Gastroesophageal sphincter (tissue), 4 donors: Measurements from ENCODE around the gene ANAPC2. TPM values are rescaled to one million over a fixed set of nuclear protein-coding genes. Genes with fewer than 3 reads are reported as not detected.

ENCODE experiments used
- ATAC-seq: fragments of 150-250 bp; one replicate; pipeline ENCODE4 v1.9.1; 2016; ENCODE audit warnings: mild to moderate bottlenecking, moderate library complexity
- H3K27ac ChIP-seq, 4 donors: fragments of 200-600 bp; sonication (generic) in 3 of 4; 1 replicate in 3 of 4; 2 replicates in 1 of 4; pipeline ENCODE4 v1.5.1; 2016 to 2019
- H3K27me3 ChIP-seq: fragments of 200-600 bp; sonication (generic); one replicate; pipeline ENCODE4 v1.5.1; 2019
- H3K36me3 ChIP-seq, 2 donors: fragments of 200-600 bp; sonication (generic); one replicate each; pipeline ENCODE4 v1.5.1; 2019; ENCODE audit warnings: control low read depth in 1 of 2
- H3K4me1 ChIP-seq, 3 donors: fragments of 200-600 bp; sonication (generic); 1 replicate in 2 of 3; 2 replicates in 1 of 3; pipeline ENCODE4 v1.5.1; 2016 to 2019; ENCODE audit warnings: control low read depth in 2 of 3
- H3K4me3 ChIP-seq, 2 donors: fragments of 200-600 bp; sonication (generic); one replicate each; pipeline ENCODE4 v1.5.1; 2019; ENCODE audit warnings: mild to moderate bottlenecking in 1 of 2, moderate library complexity in 1 of 2
- H3K9me3 ChIP-seq, 3 donors: fragments of 200-600 bp; sonication (generic); one replicate each; pipeline ENCODE4 v1.5.1; 2017 to 2019; ENCODE audit warnings: control low read depth in 2 of 3
- EP300 ChIP-seq: sonication (generic); formaldehyde crosslinking; IDR thresholded peaks from one replicate; pipeline ENCODE4 v1.6.1; 2017; ENCODE audit warnings: antibody characterized with exemption, mild to moderate bottlenecking
- POLR2A ChIP-seq, 2 donors: fragments of 450-650 bp; IDR thresholded peaks; one replicate each; pipeline ENCODE4 v1.6.1; 2017; ENCODE audit warnings: antibody characterized with exemption in 2 of 2, mild to moderate bottlenecking in 2 of 2, moderate library complexity in 1 of 2
- POLR2AphosphoS5 ChIP-seq: sonication (generic); formaldehyde crosslinking; IDR thresholded peaks from one replicate; pipeline ENCODE4 v1.6.1; 2017; ENCODE audit warnings: antibody characterized with exemption
- WGBS, 2 donors: methylation state at CpG; one replicate each; pipeline ENCODE4 v1.1.5; 2018; ENCODE audit warnings: low coverage in 1 of 2; 5-methylcytosine and 5-hydroxymethylcytosine counted together
- total RNA-seq, 4 donors: library from RNA; depleted of rRNA; stranded (reverse); fragments of >200 nt; gene quantifications; one replicate each; pipeline ENCODE4 v1.1.0, GENCODE V29; 2016
- TF ChIP-seq, protein P1 (sequence below), 4 experiments: fragments of 200-600 bp in 2 of 4; fragments of 450-650 bp in 2 of 4; sonication (generic) in 1 of 4; IDR thresholded peaks; one replicate each; pipeline ENCODE4 v1.5.1; 2017 to 2019; ENCODE audit warnings: antibody characterized with exemption in 4 of 4, mild to moderate bottlenecking in 2 of 4, moderate library complexity in 2 of 4

Gene ANAPC2
- total RNA-seq, 4 donors from 2014 or later = 11.9 to 32.1 (median 23.7) TPM

GRCh38 chr9:137213160-137214060, 25.1 kb upstream of the ANAPC2 start:
- no peak for ATAC-seq
- H3K4me3 ChIP-seq = no peak overlapping the region
- H3K4me1 ChIP-seq = peaks cover 0 to 15% (median 3%) of the 10 kb centered on the region in 3 donors
- H3K27ac ChIP-seq = no peak overlapping the region
- H3K36me3 ChIP-seq = peaks cover 0 to 49% of the 10 kb centered on the region in 2 donors
- no peak for TF ChIP-seq POLR2A (IDR thresholded peaks at IDR 0.05)
- H3K9me3 ChIP-seq = no peaks in the 10 kb centered on the region
- WGBS, 2 donors = 83% methylated on average over 12 of the region's 49 CpGs; no CpG with 5 or more reads in 1 of the 2 donors
- H3K27me3 ChIP-seq = no peaks in the 10 kb centered on the region

- TF ChIP-seq POLR2A (IDR thresholded peaks at IDR 0.05) = no peak
- TF ChIP-seq EP300 = no peak
- no peak for TF ChIP-seq POLR2AphosphoS5
- TF ChIP-seq, protein P1, sequence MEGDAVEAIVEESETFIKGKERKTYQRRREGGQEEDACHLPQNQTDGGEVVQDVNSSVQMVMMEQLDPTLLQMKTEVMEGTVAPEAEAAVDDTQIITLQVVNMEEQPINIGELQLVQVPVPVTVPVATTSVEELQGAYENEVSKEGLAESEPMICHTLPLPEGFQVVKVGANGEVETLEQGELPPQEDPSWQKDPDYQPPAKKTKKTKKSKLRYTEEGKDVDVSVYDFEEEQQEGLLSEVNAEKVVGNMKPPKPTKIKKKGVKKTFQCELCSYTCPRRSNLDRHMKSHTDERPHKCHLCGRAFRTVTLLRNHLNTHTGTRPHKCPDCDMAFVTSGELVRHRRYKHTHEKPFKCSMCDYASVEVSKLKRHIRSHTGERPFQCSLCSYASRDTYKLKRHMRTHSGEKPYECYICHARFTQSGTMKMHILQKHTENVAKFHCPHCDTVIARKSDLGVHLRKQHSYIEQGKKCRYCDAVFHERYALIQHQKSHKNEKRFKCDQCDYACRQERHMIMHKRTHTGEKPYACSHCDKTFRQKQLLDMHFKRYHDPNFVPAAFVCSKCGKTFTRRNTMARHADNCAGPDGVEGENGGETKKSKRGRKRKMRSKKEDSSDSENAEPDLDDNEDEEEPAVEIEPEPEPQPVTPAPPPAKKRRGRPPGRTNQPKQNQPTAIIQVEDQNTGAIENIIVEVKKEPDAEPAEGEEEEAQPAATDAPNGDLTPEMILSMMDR (IDR thresholded peaks at IDR 0.05) = no peak
- Histone ChIP-seq H3K27ac (no peak overlapping the region), H3K9me3 (no peaks in the 10 kb centered on the region), H3K4me1 (peaks cover 0 to 9% (median under 1%) of the 10 kb centered on the region in 3 donors), H3K4me3 (no peak overlapping the region), H3K27me3 (no peaks in the 10 kb centered on the region), H3K36me3 (peaks cover 0 to 53% of the 10 kb centered on the region in 2 donors)
- ATAC-seq = no peak
- no CpG with 5 or more reads among the region's 21 CpGs for WGBS, 2 donors
Observed at GRCh38 chr9:137212520-137212919, 24.2 kb upstream of the ANAPC2 start.

GRCh38 chr9:137211532-137211931, 23.2 kb upstream of the ANAPC2 start:
- H3K4me3 ChIP-seq = no peak overlapping the region
- ATAC-seq = no peak
- no peak for TF ChIP-seq POLR2A (IDR thresholded peaks at IDR 0.05)
- no peak for TF ChIP-seq POLR2AphosphoS5
- no peak for TF ChIP-seq EP300
- TF ChIP-seq, protein P1 (IDR thresholded peaks at IDR 0.05) = no peak
- 76 to 82% methylated on average over 2 to 7 of the region's 13 CpGs for WGBS, 2 donors
- H3K4me1 ChIP-seq = peaks cover 1 to 13% (median 4%) of the 10 kb centered on the region in 3 donors
- peaks cover 0 to 52% of the 10 kb centered on the region in 2 donors for H3K36me3 ChIP-seq
- H3K27me3 ChIP-seq = no peaks in the 10 kb centered on the region
- no peak overlapping the region for H3K27ac ChIP-seq
- H3K9me3 ChIP-seq = no peaks in the 10 kb centered on the region

DNA sequence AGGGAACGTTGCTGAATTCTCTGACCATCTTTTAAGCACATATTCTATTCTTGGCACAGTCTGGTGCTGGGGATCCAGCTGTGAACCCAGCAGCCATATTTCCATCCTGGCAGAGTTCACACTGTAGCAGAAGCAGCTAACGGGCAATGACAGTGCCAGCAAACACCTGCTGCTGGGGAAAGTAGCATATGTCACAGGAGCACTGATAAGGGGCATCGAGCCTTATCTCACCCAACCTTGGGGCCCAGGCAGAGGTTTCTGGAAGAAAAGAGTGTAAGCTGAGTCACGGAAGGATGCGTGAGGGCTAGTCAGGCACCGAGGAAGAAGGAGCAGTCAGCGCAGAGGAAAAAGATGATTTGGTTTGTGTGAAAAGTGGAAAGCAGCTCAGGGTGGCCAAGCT, 18.2 kb upstream of the ANAPC2 start:
- no peaks in the 10 kb centered on the region for H3K9me3 ChIP-seq
- H3K27ac ChIP-seq = no peak overlapping the region
- peak overlapping the region in 1 of 2 donors; percentile 98 for H3K4me3 ChIP-seq
- H3K27me3 ChIP-seq = no peaks in the 10 kb centered on the region
- H3K36me3 ChIP-seq = peaks cover 0 to 27% of the 10 kb centered on the region in 2 donors
- TF ChIP-seq POLR2A (IDR thresholded peaks at IDR 0.05) (no peak), POLR2AphosphoS5 (no peak), EP300 (no peak)
- WGBS, 2 donors = 62 to 78% methylated on average over 6 of the region's 7 CpGs
- ATAC-seq = no peak
- H3K4me1 ChIP-seq = peaks cover 5 to 56% (median 30%) of the 10 kb centered on the region in 3 donors

GRCh38 chr9:137205126-137206069, 17.0 kb upstream of the ANAPC2 start, which contains the start of the genes NDOR1 and TMEM203:
Gene NDOR1, plus strand, starts transcription at chr9:137205700. Its CDS starts 78 bp downstream, at chr9:137205778.
Gene TMEM203, minus strand, starts transcription at chr9:137205648. Its CDS starts 234 bp downstream, at chr9:137205414.
- peak within 1 kb of the TSS; percentile 60 to 92 (median 88) for H3K27ac ChIP-seq
- no peaks in the 10 kb centered on the region for H3K27me3 ChIP-seq
- TF ChIP-seq, protein P1 (IDR thresholded peaks at IDR 0.05) = peak in 1 of 4 experiments; percentile 19
- peak; percentile 93 for TF ChIP-seq POLR2AphosphoS5
- TF ChIP-seq POLR2A (IDR thresholded peaks at IDR 0.05) = peak; percentile 77 to 83
- TF ChIP-seq EP300 = no peak
- peaks cover 0 to 23% of the 10 kb centered on the region in 2 donors for H3K36me3 ChIP-seq
- peaks cover 5 to 64% (median 35%) of the 10 kb centered on the region in 3 donors for H3K4me1 ChIP-seq
- 0% methylated on average over 2 of the region's 98 CpGs; no CpG with 5 or more reads in 1 of the 2 donors for WGBS, 2 donors
- ATAC-seq = peak; percentile 66
- H3K9me3 ChIP-seq = no peaks in the 10 kb centered on the region
- H3K4me3 ChIP-seq = peak within 1 kb of the TSS; percentile 69 to 98
